GM23338 (cell line): Measurements from ENCODE around the gene FHAD1. TPM values are rescaled to one million over a fixed set of nuclear protein-coding genes. Genes with fewer than 3 reads are reported as not detected.

Experiments
- ATAC-seq: fragments of 200-7000 bp; cut with Tn5 transposase; 3 replicates; pipeline ENCODE4 v1.9.1; 2020
- DNase-seq: peaks from one replicate; pipeline ENCODE4 v3.0.0-alpha.2; 2015; ENCODE audit warnings: low spot score
- H2AFZ ChIP-seq: fragments of 200-600 bp; sonication (generic); 2 replicates; pipeline ENCODE4 v1.8.0; 2016; ENCODE audit warnings: antibody characterized with exemption, mild to moderate bottlenecking, moderate library complexity
- H3F3A ChIP-seq: fragments of 200-600 bp; sonication (generic); replicated peaks from 2 replicates; pipeline ENCODE4 v1.8.0; 2017; ENCODE audit warnings: antibody characterized with exemption, mixed run types, low read depth
- H3K27ac ChIP-seq: fragments of 200-600 bp; sonication (generic); 2 replicates; pipeline ENCODE4 v1.6.1; 2016; ENCODE audit warnings: low read depth
- H3K27me3 ChIP-seq: fragments of 200-600 bp; sonication (generic); 2 replicates; pipeline ENCODE4 v1.8.0; 2016; ENCODE audit warnings: mild to moderate bottlenecking, mixed run types, moderate library complexity; ENCODE audit not compliant: insufficient read depth
- H3K36me3 ChIP-seq: fragments of 200-600 bp; sonication (generic); 2 replicates; pipeline ENCODE4 v1.8.0; 2016; ENCODE audit warnings: mild to moderate bottlenecking; ENCODE audit not compliant: insufficient read depth
- H3K4me1 ChIP-seq: fragments of 200-600 bp; sonication (generic); 2 replicates; pipeline ENCODE4 v1.8.0; 2016; ENCODE audit warnings: mild to moderate bottlenecking, moderate library complexity; ENCODE audit not compliant: insufficient read depth
- H3K4me2 ChIP-seq: fragments of 200-600 bp; sonication (generic); 2 replicates; pipeline ENCODE4 v1.7.1; 2017; ENCODE audit warnings: mixed run types
- H3K4me3 ChIP-seq: fragments of 200-600 bp; sonication (generic); 2 replicates; pipeline ENCODE4 v1.6.1; 2016; ENCODE audit warnings: mixed run types
- H3K79me2 ChIP-seq: fragments of 200-600 bp; sonication (generic); replicated peaks from 2 replicates; pipeline ENCODE4 v1.8.0; 2017; ENCODE audit warnings: mild to moderate bottlenecking; ENCODE audit not compliant: insufficient read depth
- H3K9me2 ChIP-seq: fragments of 200-600 bp; sonication (generic); 2 replicates; pipeline ENCODE4 v1.8.0; 2017; ENCODE audit not compliant: insufficient read depth
- H4K20me1 ChIP-seq: fragments of 200-600 bp; sonication (generic); replicated peaks from 2 replicates; pipeline ENCODE4 v1.8.0; 2017; ENCODE audit warnings: mild to moderate bottlenecking; ENCODE audit not compliant: insufficient read depth
- H3K27ac Mint-ChIP-seq: 2 replicates; pipeline ENCODE4 v1.8.0; 2020; ENCODE audit warnings: inconsistent platforms, mild to moderate bottlenecking, moderate library complexity, mixed read lengths
- H3K27me3 Mint-ChIP-seq: 3 replicates; pipeline ENCODE4 v1.8.0; 2022; ENCODE audit warnings: low read depth, mild to moderate bottlenecking, moderate library complexity, mixed read lengths, inconsistent platforms; ENCODE audit not compliant: insufficient read depth, poor library complexity
- H3K36me3 Mint-ChIP-seq: 3 replicates; pipeline ENCODE4 v1.8.0; 2021; ENCODE audit warnings: low read depth, mild to moderate bottlenecking, inconsistent platforms, moderate library complexity, mixed read lengths
- H3K4me1 Mint-ChIP-seq: 3 replicates; pipeline ENCODE4 v1.8.0; 2020; ENCODE audit warnings: mild to moderate bottlenecking, inconsistent platforms, mixed read lengths
- H3K4me3 Mint-ChIP-seq: 3 replicates; pipeline ENCODE4 v1.8.0; 2021; ENCODE audit warnings: moderate library complexity, mild to moderate bottlenecking, inconsistent platforms, mixed read lengths
- H3K9me3 Mint-ChIP-seq: 3 replicates; pipeline ENCODE4 v1.8.0; 2020; ENCODE audit warnings: moderate library complexity, mild to moderate bottlenecking, inconsistent platforms, mixed read lengths
- CREB1 ChIP-seq: fragments of 250-450 bp; sonication (Bioruptor Pico); IDR thresholded peaks from 2 replicates; pipeline ENCODE4 v1.5.0; 2020; ENCODE audit warnings: low read depth, mild to moderate bottlenecking, moderate library complexity
- CTCF ChIP-seq, 2 experiments: fragments of 200-600 bp in 1 of 2; sonication (generic) in 1 of 2; conservative IDR thresholded peaks; 2 replicates each; pipeline versions ENCODE4 v1.5.1 to v1.6.1; 2016 to 2017; ENCODE audit warnings: antibody characterized with exemption in 2 of 2, low read depth in 2 of 2, mild to moderate bottlenecking in 2 of 2, moderate library complexity in 1 of 2
- ETS1 ChIP-seq: IDR thresholded peaks from 2 replicates; pipeline ENCODE4 v1.6.1; 2016; ENCODE audit warnings: antibody characterized with exemption
- EZH2 ChIP-seq: fragments of 200-600 bp; sonication (generic); IDR thresholded peaks from one replicate; pipeline ENCODE4 v1.8.0; 2017; ENCODE audit warnings: antibody characterized with exemption, mild to moderate bottlenecking, low read depth; ENCODE audit not compliant: unreplicated experiment
- EZH2phosphoT487 ChIP-seq: fragments of 200-600 bp; sonication (generic); IDR thresholded peaks from one replicate; pipeline ENCODE4 v1.8.1; 2018; ENCODE audit warnings: antibody characterized with exemption; ENCODE audit not compliant: unreplicated experiment
- JUNB ChIP-seq: IDR thresholded peaks from one replicate; pipeline ENCODE4 v1.6.1; 2016; ENCODE audit warnings: antibody characterized with exemption; ENCODE audit not compliant: unreplicated experiment
- NANOG ChIP-seq: IDR thresholded peaks from 2 replicates; pipeline ENCODE4 v1.6.1; 2016; ENCODE audit warnings: antibody characterized with exemption, borderline replicate concordance
- POLR2AphosphoS5 ChIP-seq: IDR thresholded peaks from 2 replicates; pipeline ENCODE4 v1.6.1; 2016; ENCODE audit warnings: antibody characterized with exemption, low read depth
- REST ChIP-seq: IDR thresholded peaks from one replicate; pipeline ENCODE4 v1.6.1; 2018; ENCODE audit warnings: antibody characterized with exemption; ENCODE audit not compliant: unreplicated experiment
- STAT1 ChIP-seq: IDR thresholded peaks from one replicate; pipeline ENCODE4 v1.6.1; 2016; ENCODE audit warnings: antibody characterized with exemption; ENCODE audit not compliant: unreplicated experiment
- ZNF114 ChIP-seq: fragments of 250-450 bp; sonication (Bioruptor Pico); IDR thresholded peaks from 2 replicates; pipeline ENCODE4 v1.5.0; 2020; ENCODE audit warnings: mild to moderate bottlenecking, moderate library complexity
- ZNF331 ChIP-seq: fragments of 250-450 bp; sonication (Bioruptor Pico); IDR thresholded peaks from 2 replicates; pipeline ENCODE4 v1.5.0; 2020; ENCODE audit warnings: low read depth, mild to moderate bottlenecking, moderate library complexity
- ZNF462 ChIP-seq: fragments of 250-450 bp; sonication (Bioruptor Pico); IDR thresholded peaks from 2 replicates; pipeline ENCODE4 v1.5.0; 2020; ENCODE audit warnings: mild to moderate bottlenecking, moderate library complexity
- polyA plus RNA-seq: library from polyadenylated mRNA; unstranded; fragments of >200 nt; fragmentation: Nextera tagmentation; extraction: Ambion mirVana; gene quantifications from 2 replicates; pipeline ENCODE4 v1.2.1, GENCODE V29; 2016
- total RNA-seq: library from RNA; depleted of rRNA; stranded (reverse); fragments of >200 nt; shearing (Covaris generic); gene quantifications from 2 replicates; pipeline ENCODE4 v1.2.3, GENCODE V29; 2014

FHAD1 gene
- total and polyA plus RNA-seq, 2 experiments from 2014 or later: 1.8 to 3.3 TPM

GRCh38 chr1:15215116-15215515 is 31.9 kb upstream of the FHAD1 start:
- Histone ChIP-seq H3F3A (no peaks in the 10 kb centered on the region), H3K27ac (no peak overlapping the region), H2AFZ (no peak overlapping the region), H3K79me2 (no peaks in the 10 kb centered on the region), H3K27me3 (no peaks in the 10 kb centered on the region), H4K20me1 (no peaks in the 10 kb centered on the region), H3K36me3 (no peaks in the 10 kb centered on the region; the same call in 1 of the 2 replicates), H3K4me2 (no peak overlapping the region), H3K4me1 (no peaks in the 10 kb centered on the region), H3K9me2 (no peaks in the 10 kb centered on the region), H3K4me3 (no peak overlapping the region)
- Mint-ChIP-seq H3K4me1 (peaks cover 26% of the 10 kb centered on the region), H3K36me3 (peaks cover 30% of the 10 kb centered on the region), H3K4me3 (no peak overlapping the region), H3K27ac (no peak overlapping the region), H3K9me3 (peaks cover 19% of the 10 kb centered on the region; the same call in 2 of the 3 replicates), H3K27me3 (peaks cover 11% of the 10 kb centered on the region)
- no peak for DNase-seq
- TF ChIP-seq ZNF114 (no peak), POLR2AphosphoS5 (no peak), CREB1 (CRISPR knock-in tag) (no peak), JUNB (no peak), ZNF462 (no peak), ETS1 (no peak), NANOG (no peak), ZNF331 (no peak), STAT1 (no peak), EZH2phosphoT487 (no peak), CTCF (conservative IDR thresholded peaks at IDR 0.05; ENCODE audit: low read depth in 2 of 2) (no peak), REST (no peak), EZH2 (no peak)
- no peak for ATAC-seq
